Measurements from ENCODE around the gene SLC17A9.

The SLC17A9 gene

DNA sequence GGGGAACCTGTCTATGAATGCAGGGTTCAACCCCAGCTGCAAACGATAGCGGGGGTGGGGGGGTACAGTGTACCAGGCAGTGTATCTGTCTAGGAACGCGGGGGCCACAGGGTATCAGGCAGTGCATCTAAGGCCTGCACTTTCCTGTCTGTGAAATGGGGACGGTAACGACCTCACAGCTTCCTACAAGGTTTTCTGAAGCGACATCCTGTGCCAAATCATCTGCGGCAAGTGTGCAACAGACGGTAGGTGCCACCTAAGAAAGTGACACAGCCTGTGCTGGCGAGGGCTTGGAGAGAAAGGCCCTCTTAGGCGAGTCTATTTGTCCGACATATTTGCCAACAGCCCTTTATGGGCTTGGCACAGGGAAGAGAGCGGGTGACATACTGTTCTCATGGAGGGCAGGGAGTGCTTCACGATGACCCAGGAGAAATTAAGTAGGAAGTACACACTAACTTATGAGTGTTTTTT lies 30.0 kb upstream of the SLC17A9 start:
- peak overlapping the region; percentile 85 for H3K27ac ChIP-seq
- TF ChIP-seq, protein P1, sequence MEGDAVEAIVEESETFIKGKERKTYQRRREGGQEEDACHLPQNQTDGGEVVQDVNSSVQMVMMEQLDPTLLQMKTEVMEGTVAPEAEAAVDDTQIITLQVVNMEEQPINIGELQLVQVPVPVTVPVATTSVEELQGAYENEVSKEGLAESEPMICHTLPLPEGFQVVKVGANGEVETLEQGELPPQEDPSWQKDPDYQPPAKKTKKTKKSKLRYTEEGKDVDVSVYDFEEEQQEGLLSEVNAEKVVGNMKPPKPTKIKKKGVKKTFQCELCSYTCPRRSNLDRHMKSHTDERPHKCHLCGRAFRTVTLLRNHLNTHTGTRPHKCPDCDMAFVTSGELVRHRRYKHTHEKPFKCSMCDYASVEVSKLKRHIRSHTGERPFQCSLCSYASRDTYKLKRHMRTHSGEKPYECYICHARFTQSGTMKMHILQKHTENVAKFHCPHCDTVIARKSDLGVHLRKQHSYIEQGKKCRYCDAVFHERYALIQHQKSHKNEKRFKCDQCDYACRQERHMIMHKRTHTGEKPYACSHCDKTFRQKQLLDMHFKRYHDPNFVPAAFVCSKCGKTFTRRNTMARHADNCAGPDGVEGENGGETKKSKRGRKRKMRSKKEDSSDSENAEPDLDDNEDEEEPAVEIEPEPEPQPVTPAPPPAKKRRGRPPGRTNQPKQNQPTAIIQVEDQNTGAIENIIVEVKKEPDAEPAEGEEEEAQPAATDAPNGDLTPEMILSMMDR (IDR thresholded peaks at IDR 0.05) = no peak
- no peak for TF ChIP-seq ZFX (IDR thresholded peaks at IDR 0.05; ENCODE audit: borderline replicate concordance)

- peak overlapping the region; percentile 85 for H3K27ac ChIP-seq
Measured at GRCh38 chr20:62923059-62923668, 29.3 kb upstream of the SLC17A9 start.

DNA sequence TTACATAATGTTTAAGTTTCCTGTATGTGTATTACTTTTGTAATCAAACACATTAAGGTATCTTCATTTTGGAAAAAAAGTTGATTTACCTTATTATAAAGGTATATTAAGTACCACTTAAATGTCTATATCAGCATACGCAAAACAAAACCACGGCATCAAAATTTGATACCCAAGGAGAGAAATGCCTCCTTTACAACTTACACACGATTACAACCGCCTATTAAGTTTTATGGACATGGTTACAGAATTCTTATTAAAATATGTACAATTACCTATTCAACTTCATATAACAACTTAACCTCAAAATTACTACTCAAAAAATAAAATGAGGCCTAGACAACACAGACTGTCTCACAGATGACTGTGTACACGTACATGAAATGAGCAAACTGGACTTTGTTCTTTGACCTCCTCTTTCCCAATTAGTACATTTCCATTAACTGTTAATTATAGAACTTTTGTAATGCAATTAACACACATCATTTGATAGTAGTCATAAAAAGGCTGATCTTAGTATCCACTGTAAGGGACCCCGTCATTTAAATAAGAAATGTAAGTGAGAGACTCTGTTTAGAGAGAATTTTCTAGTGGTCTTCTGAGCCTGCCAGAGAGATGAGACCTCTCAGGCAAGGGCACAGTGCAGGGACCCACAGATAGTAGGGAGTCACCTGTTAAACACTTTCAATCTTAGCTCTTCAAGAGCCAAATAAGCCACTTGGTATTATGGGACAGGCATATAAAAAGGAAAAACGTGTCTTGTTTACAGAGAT lies 28.7 kb upstream of the SLC17A9 start:
- peak overlapping the region; percentile 85 for H3K27ac ChIP-seq

DNA sequence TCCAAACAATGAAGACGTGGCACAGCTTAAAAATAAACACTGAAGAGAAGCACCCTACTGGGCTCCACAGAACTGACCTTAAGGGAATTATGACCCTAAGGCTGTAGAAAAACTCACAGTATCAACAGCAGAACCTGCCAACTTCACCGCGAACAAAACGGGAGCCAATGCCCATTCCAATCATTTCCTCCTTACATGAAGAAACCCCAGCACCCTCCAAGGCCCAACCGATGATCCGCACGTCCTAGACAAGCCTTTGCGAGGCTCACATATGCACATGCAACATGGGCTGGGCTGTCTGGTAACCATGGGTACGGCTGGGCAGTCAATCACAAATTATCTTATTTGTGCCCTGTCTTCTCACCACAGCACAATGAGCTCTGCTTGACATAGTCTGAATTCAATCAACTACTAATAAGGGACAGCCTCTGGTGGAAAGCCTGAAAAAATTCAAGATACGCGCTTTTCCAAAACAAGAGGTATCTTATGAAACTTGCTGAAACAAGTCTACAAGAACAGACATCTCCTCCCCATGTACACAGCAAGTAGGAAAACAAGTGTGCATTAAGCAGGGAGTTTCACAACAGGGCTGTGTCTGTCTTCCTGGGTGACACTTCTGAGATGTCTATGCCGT lies 27.9 kb upstream of the SLC17A9 start:
- TF ChIP-seq ZFX (IDR thresholded peaks at IDR 0.05; ENCODE audit: borderline replicate concordance) = no peak
- TF ChIP-seq, protein P1 (IDR thresholded peaks at IDR 0.05) = no peak
- peak overlapping the region; percentile 85 for H3K27ac ChIP-seq

More for the DNA sequence above, 28.7 kb upstream of the SLC17A9 start:
- TF ChIP-seq, protein P1 (IDR thresholded peaks at IDR 0.05) = no peak
- no peak for TF ChIP-seq ZFX (IDR thresholded peaks at IDR 0.05; ENCODE audit: borderline replicate concordance)

DNA sequence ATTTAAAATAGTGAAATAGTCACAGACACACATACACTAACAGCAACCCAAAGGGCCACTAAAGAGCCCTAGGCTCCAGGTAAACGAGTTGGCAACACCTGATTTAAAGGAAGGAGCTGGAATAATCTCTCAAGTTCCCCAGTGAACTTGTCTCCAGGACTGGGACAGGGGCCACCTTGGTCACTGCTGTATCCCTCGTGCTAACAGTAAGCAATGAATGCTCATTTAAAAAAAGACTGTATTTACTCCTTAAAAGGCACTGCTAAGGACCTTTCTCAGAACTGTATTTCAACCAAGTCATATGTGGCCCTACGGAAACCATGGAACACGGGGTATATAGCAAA lies 27.5 kb upstream of the SLC17A9 start:
- TF ChIP-seq, protein P1 (IDR thresholded peaks at IDR 0.05) = no peak
- TF ChIP-seq ZFX (IDR thresholded peaks at IDR 0.05; ENCODE audit: borderline replicate concordance) = no peak

GRCh38 chr20:62925420-62926228 lies 26.9 kb upstream of the SLC17A9 start:
- TF ChIP-seq, protein P1 (IDR thresholded peaks at IDR 0.05) = no peak
- no peak for TF ChIP-seq ZFX (IDR thresholded peaks at IDR 0.05; ENCODE audit: borderline replicate concordance)

More for the DNA sequence above, 27.5 kb upstream of the SLC17A9 start:
- peak overlapping the region; percentile 85 for H3K27ac ChIP-seq

More at GRCh38 chr20:62925420-62926228, 26.9 kb upstream of the SLC17A9 start:
- H3K27ac ChIP-seq = peak overlapping the region; percentile 85
